ENCODE results near the gene FOSL2.

FOSL2 gene

DNA sequence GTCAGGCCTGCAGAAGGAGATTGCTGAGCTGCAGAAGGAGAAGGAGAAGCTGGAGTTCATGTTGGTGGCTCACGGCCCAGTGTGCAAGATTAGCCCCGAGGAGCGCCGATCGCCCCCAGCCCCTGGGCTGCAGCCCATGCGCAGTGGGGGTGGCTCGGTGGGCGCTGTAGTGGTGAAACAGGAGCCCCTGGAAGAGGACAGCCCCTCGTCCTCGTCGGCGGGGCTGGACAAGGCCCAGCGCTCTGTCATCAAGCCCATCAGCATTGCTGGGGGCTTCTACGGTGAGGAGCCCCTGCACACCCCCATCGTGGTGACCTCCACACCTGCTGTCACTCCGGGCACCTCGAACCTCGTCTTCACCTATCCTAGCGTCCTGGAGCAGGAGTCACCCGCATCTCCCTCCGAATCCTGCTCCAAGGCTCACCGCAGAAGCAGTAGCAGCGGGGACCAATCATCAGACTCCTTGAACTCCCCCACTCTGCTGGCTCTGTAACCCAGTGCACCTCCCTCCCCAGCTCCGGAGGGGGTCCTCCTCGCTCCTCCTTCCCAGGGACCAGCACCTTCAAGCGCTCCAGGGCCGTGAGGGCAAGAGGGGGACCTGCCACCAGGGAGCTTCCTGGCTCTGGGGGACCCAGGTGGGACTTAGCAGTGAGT is 19.4 kb downstream of the FOSL2 start:
- Histone ChIP-seq H3K4me3 (ENCODE audit: insufficient read depth, low read depth, low read length) (no peak overlapping the region), H3K4me1 (ENCODE audit: control insufficient read depth, insufficient read depth, low read length) (peaks cover 6% of the 10 kb centered on the region), H3K27me3 (ENCODE audit: control insufficient read depth, insufficient read depth, low read length, poor library complexity, severe bottlenecking) (no peaks in the 10 kb centered on the region), H3K9me3 (ENCODE audit: control insufficient read depth, low read length) (no peaks in the 10 kb centered on the region), H3K27ac (ENCODE audit: insufficient read depth, low read depth, low read length, poor library complexity, severe bottlenecking) (no peak overlapping the region), H3K36me3 (ENCODE audit: control insufficient read depth, insufficient read depth, low read length) (peaks cover 10% of the 10 kb centered on the region)
- 95 to 96% methylated on average over 27 of the region's 27 CpGs for WGBS, 2 experiments

DNA sequence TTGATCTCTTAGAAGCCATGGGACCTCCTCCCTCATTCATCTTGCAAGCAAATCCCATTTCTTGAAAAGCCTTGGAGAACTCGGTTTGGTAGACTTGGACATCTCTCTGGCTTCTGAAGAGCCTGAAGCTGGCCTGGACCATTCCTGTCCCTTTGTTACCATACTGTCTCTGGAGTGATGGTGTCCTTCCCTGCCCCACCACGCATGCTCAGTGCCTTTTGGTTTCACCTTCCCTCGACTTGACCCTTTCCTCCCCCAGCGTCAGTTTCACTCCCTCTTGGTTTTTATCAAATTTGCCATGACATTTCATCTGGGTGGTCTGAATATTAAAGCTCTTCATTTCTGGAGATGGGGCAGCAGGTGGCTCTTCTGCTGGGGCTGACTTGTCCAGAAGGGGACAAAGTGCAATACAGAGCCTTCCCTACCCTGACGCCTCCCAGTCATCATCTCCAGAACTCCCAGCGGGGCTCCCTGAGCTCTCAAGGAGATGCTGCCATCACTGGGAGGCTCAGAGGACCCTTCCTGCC is 20.0 kb downstream of the FOSL2 start:
- H3K36me3 ChIP-seq (ENCODE audit: control insufficient read depth, insufficient read depth, low read length): peaks cover 10% of the 10 kb centered on the region
- 92 to 94% methylated on average over 6 of the region's 6 CpGs for WGBS, 2 experiments

DNA sequence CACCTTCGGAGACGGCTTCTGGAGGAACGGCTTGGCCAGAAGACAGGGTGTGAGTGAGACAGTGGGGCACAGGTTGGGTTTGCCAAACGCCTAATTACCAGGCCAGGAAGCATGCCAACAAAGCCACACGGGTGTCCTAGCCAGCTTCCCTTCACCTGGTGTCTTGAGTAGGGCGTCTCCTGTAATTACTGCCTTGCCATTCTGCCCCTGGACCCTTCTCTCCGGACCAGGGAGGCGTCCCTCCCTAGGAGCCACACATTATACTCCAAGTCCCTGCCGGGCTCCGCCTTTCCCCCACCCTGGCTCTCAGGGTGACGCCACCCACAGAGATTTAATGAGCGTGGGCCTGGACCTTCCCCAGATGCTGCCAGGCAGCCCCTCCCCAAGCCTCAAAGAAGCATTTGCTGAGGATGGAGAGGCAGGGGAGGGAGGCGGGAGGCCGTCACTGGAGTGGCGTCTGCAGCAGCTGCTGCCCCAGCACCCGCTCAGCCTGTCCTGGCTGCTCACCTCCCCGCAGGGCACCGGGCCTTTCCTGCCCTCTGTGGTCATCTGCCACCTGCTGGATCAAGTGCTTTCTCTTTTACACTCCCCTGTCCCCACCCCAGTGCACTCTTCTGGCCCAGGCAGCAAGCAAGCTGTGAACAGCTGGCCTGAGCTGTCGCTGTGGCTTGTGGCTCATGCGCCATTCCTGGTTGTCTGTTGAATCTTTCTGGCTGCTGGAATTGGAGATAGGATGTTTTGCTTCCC is 20.7 kb downstream of the FOSL2 start:
- H3K4me1 ChIP-seq (ENCODE audit: control insufficient read depth, insufficient read depth, low read length): peaks cover 6% of the 10 kb centered on the region
- no peak overlapping the region for H3K4me3 ChIP-seq (ENCODE audit: insufficient read depth, low read depth, low read length)
- 77 to 80% methylated on average over 20 of the region's 20 CpGs for WGBS, 2 experiments
- peaks cover 10% of the 10 kb centered on the region for H3K36me3 ChIP-seq (ENCODE audit: control insufficient read depth, insufficient read depth, low read length)
- H3K9me3 ChIP-seq (ENCODE audit: control insufficient read depth, low read length): no peaks in the 10 kb centered on the region
- H3K27me3 ChIP-seq (ENCODE audit: control insufficient read depth, insufficient read depth, low read length, poor library complexity, severe bottlenecking): no peaks in the 10 kb centered on the region
- H3K27ac ChIP-seq (ENCODE audit: insufficient read depth, low read depth, low read length, poor library complexity, severe bottlenecking): no peak overlapping the region

More for the DNA sequence above, 20.0 kb downstream of the FOSL2 start:
- no peak overlapping the region for H3K4me3 ChIP-seq (ENCODE audit: insufficient read depth, low read depth, low read length)
- H3K27ac ChIP-seq (ENCODE audit: insufficient read depth, low read depth, low read length, poor library complexity, severe bottlenecking): no peak overlapping the region
- H3K27me3 ChIP-seq (ENCODE audit: control insufficient read depth, insufficient read depth, low read length, poor library complexity, severe bottlenecking): no peaks in the 10 kb centered on the region
- H3K9me3 ChIP-seq (ENCODE audit: control insufficient read depth, low read length): no peaks in the 10 kb centered on the region
- H3K4me1 ChIP-seq (ENCODE audit: control insufficient read depth, insufficient read depth, low read length): peaks cover 6% of the 10 kb centered on the region

DNA sequence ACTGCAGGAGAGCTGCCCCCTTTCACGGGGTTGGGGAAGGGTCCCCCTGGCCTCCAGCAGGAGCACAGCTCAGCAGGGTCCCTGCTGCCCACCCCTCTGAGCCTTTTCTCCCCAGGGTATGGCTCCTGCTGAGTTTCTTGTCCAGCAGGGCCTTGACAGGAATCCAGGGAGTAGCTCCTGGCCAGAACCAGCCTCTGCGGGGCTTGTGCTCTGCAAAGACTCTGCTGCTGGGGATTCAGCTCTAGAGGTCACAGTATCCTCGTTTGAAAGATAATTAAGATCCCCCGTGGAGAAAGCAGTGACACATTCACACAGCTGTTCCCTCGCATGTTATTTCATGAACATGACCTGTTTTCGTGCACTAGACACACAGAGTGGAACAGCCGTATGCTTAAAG is 21.2 kb downstream of the FOSL2 start:
- Histone ChIP-seq H3K27ac (ENCODE audit: insufficient read depth, low read depth, low read length, poor library complexity, severe bottlenecking) (no peak overlapping the region), H3K9me3 (ENCODE audit: control insufficient read depth, low read length) (no peaks in the 10 kb centered on the region), H3K4me1 (ENCODE audit: control insufficient read depth, insufficient read depth, low read length) (peaks cover 6% of the 10 kb centered on the region), H3K36me3 (ENCODE audit: control insufficient read depth, insufficient read depth, low read length) (peaks cover 10% of the 10 kb centered on the region), H3K27me3 (ENCODE audit: control insufficient read depth, insufficient read depth, low read length, poor library complexity, severe bottlenecking) (no peaks in the 10 kb centered on the region), H3K4me3 (ENCODE audit: insufficient read depth, low read depth, low read length) (no peak overlapping the region)
- WGBS, 2 experiments: 61 to 64% methylated on average over 7 of the region's 7 CpGs

DNA sequence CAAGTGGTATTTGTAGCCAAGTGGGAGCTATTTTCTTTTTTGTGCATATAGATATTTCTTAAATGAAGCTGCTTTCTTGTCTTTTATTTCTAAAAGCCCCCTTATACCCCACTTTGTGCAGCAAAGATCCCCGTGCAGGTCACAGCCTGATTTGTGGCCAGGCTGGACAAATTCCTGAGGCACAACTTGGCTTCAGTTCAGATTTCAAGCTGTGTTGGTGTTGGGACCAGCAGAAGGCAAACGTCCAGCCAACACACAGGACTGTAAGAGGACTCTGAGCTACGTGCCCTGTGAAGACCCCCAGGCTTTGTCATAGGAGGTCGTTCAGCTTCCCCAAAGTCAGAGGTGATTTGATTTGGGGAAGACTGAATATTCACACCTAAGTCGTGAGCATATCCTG is 21.9 kb downstream of the FOSL2 start:
- Histone ChIP-seq H3K4me1 (ENCODE audit: control insufficient read depth, insufficient read depth, low read length) (peaks cover 6% of the 10 kb centered on the region), H3K27ac (ENCODE audit: insufficient read depth, low read depth, low read length, poor library complexity, severe bottlenecking) (no peak overlapping the region), H3K9me3 (ENCODE audit: control insufficient read depth, low read length) (no peaks in the 10 kb centered on the region), H3K36me3 (ENCODE audit: control insufficient read depth, insufficient read depth, low read length) (peaks cover 10% of the 10 kb centered on the region), H3K27me3 (ENCODE audit: control insufficient read depth, insufficient read depth, low read length, poor library complexity, severe bottlenecking) (no peaks in the 10 kb centered on the region), H3K4me3 (ENCODE audit: insufficient read depth, low read depth, low read length) (no peak overlapping the region)
- 83 to 88% methylated on average over 5 of the region's 5 CpGs for whole genome bisulfite sequencing, 2 experiments

- no peak overlapping the region for H3K27ac ChIP-seq (ENCODE audit: insufficient read depth, low read depth, low read length, poor library complexity, severe bottlenecking)
- no peak overlapping the region for H3K4me3 ChIP-seq (ENCODE audit: insufficient read depth, low read depth, low read length)
- peaks cover 10% of the 10 kb centered on the region for H3K36me3 ChIP-seq (ENCODE audit: control insufficient read depth, insufficient read depth, low read length)
- no peaks in the 10 kb centered on the region for H3K27me3 ChIP-seq (ENCODE audit: control insufficient read depth, insufficient read depth, low read length, poor library complexity, severe bottlenecking)
- H3K9me3 ChIP-seq (ENCODE audit: control insufficient read depth, low read length): no peaks in the 10 kb centered on the region
- WGBS, 2 experiments: 83 to 84% methylated on average over 13 of the region's 13 CpGs
- H3K4me1 ChIP-seq (ENCODE audit: control insufficient read depth, insufficient read depth, low read length): peaks cover 6% of the 10 kb centered on the region
Measured at GRCh38 chr2:28415010-28415409, 22.4 kb downstream of the FOSL2 start.

DNA sequence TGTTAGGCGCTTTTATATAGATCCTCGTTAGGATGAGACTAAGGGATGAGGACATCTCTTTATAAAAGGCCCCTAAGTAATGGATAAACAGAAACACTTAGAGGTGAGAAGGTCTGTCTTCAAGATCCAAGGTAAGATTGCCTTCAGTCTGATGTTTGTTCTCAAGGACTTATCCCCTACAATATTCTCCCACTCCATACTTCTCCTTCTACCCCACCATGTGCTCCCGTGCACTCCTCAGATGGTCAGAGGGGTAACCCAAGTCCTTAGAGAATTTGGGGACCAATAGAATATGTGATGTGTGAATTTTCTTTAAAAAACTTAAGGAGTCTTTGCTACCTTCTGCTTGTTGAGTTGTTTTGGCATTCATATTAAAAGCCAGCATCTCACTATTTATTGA is 23.1 kb downstream of the FOSL2 start:
- H3K9me3 ChIP-seq (ENCODE audit: control insufficient read depth, low read length): no peaks in the 10 kb centered on the region
- H3K4me3 ChIP-seq (ENCODE audit: insufficient read depth, low read depth, low read length): no peak overlapping the region
- H3K36me3 ChIP-seq (ENCODE audit: control insufficient read depth, insufficient read depth, low read length): peaks cover 10% of the 10 kb centered on the region
- peaks cover 6% of the 10 kb centered on the region for H3K4me1 ChIP-seq (ENCODE audit: control insufficient read depth, insufficient read depth, low read length)
- WGBS, 2 experiments: 94 to 98% methylated on average over 2 to 3 of the region's 3 CpGs
- H3K27me3 ChIP-seq (ENCODE audit: control insufficient read depth, insufficient read depth, low read length, poor library complexity, severe bottlenecking): no peaks in the 10 kb centered on the region
- no peak overlapping the region for H3K27ac ChIP-seq (ENCODE audit: insufficient read depth, low read depth, low read length, poor library complexity, severe bottlenecking)

DNA sequence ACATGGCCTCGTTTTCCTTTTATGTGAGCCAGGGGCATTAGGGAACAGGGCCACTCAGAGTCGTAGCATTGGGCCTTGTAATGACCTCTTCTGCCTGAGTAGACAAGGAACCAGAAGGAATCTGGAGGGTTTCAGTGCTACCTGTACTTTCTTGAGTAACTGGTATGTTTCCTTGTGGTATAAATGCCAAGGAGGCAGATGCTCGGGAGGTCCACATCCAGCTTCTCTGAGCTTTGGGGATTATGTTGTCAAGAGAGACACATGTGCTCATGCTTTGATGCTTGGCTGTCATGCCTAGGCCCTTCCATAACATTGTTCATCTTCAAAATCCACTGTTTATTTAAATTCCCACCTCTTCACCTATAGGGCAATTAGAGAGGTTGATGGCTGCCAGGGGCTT is 26.3 kb downstream of the FOSL2 start:
- H3K9me3 ChIP-seq (ENCODE audit: control insufficient read depth, low read length): no peaks in the 10 kb centered on the region
- no peak overlapping the region for H3K27ac ChIP-seq (ENCODE audit: insufficient read depth, low read depth, low read length, poor library complexity, severe bottlenecking)
- H3K4me3 ChIP-seq (ENCODE audit: insufficient read depth, low read depth, low read length): no peak overlapping the region
- H3K4me1 ChIP-seq (ENCODE audit: control insufficient read depth, insufficient read depth, low read length): peaks cover 1% of the 10 kb centered on the region
- 89 to 95% methylated on average over 3 of the region's 3 CpGs for WGBS, 2 experiments
- no peaks in the 10 kb centered on the region for H3K36me3 ChIP-seq (ENCODE audit: control insufficient read depth, insufficient read depth, low read length)
- H3K27me3 ChIP-seq (ENCODE audit: control insufficient read depth, insufficient read depth, low read length, poor library complexity, severe bottlenecking): no peaks in the 10 kb centered on the region

DNA sequence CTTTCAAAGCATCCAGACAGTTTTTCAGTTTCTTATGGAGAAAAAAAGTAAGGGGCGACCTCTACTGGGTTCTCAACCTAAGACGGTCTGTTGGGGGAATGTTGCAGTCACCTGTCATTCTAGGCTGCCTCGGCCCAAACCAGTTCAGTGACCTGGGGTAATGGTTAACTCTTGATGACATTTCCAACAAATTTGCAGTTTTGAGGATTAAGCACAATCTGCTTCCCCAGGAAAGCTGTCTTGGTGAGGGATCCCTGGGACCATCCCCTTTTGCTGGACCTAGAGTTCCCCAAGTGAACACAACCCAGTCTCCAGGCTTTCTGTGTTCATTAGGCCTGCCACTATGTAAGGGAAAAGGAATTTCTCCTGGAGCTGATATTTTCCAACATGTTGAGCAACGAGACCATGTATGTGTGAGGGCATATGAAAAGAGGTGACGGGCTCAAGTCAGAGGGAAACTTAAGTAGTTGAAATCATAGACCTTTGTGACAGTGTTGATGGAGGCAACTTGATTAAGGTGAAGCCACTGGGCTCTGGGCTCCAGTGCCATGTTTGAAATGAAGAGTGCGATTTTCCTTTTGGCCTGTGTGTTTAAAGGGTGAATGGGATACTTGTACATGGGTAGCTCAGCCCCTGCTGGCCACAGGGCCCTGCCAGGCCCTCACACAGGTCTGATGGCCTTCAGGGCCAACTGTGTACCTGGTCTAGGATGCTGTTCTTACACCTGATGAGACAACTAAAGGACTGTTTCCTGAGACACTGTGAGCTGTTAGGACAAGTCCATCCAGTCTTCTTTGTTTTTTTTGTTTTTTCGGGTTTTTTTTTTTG is 27.0 kb downstream of the FOSL2 start:
- Histone ChIP-seq H3K36me3 (ENCODE audit: control insufficient read depth, insufficient read depth, low read length) (no peaks in the 10 kb centered on the region), H3K27ac (ENCODE audit: insufficient read depth, low read depth, low read length, poor library complexity, severe bottlenecking) (no peak overlapping the region), H3K4me1 (ENCODE audit: control insufficient read depth, insufficient read depth, low read length) (no peaks in the 10 kb centered on the region), H3K4me3 (ENCODE audit: insufficient read depth, low read depth, low read length) (no peak overlapping the region), H3K9me3 (ENCODE audit: control insufficient read depth, low read length) (no peaks in the 10 kb centered on the region), H3K27me3 (ENCODE audit: control insufficient read depth, insufficient read depth, low read length, poor library complexity, severe bottlenecking) (no peaks in the 10 kb centered on the region)
- 85 to 90% methylated on average over 7 of the region's 7 CpGs for WGBS, 2 experiments

GRCh38 chr2:28420722-28421121 is 28.1 kb downstream of the FOSL2 start:
- H3K4me1 ChIP-seq (ENCODE audit: control insufficient read depth, insufficient read depth, low read length): no peaks in the 10 kb centered on the region
- no peaks in the 10 kb centered on the region for H3K27me3 ChIP-seq (ENCODE audit: control insufficient read depth, insufficient read depth, low read length, poor library complexity, severe bottlenecking)
- H3K36me3 ChIP-seq (ENCODE audit: control insufficient read depth, insufficient read depth, low read length): no peaks in the 10 kb centered on the region
- no peak overlapping the region for H3K27ac ChIP-seq (ENCODE audit: insufficient read depth, low read depth, low read length, poor library complexity, severe bottlenecking)
- no peaks in the 10 kb centered on the region for H3K9me3 ChIP-seq (ENCODE audit: control insufficient read depth, low read length)
- no peak overlapping the region for H3K4me3 ChIP-seq (ENCODE audit: insufficient read depth, low read depth, low read length)
- WGBS, 2 experiments: 90 to 95% methylated on average over 4 of the region's 4 CpGs

Measured in ectodermal cell (in vitro differentiated cells).